GM21737 (cell line): ENCODE results near the gene SELENOO.
"Not testable (repeated sequence)": the region's sequence is repeated elsewhere in the genome, so short reads cannot be mapped to it uniquely, and the experiment has no call there.

ENCODE experiments used
- ATAC-seq: cut with Tn5 transposase; IDR thresholded peaks from one replicate; pipeline ENCODE4 v1.9.1; 2021; ENCODE audit warnings: mild to moderate bottlenecking, moderate library complexity; ENCODE audit not compliant: unreplicated experiment

SELENOO gene, protein sequence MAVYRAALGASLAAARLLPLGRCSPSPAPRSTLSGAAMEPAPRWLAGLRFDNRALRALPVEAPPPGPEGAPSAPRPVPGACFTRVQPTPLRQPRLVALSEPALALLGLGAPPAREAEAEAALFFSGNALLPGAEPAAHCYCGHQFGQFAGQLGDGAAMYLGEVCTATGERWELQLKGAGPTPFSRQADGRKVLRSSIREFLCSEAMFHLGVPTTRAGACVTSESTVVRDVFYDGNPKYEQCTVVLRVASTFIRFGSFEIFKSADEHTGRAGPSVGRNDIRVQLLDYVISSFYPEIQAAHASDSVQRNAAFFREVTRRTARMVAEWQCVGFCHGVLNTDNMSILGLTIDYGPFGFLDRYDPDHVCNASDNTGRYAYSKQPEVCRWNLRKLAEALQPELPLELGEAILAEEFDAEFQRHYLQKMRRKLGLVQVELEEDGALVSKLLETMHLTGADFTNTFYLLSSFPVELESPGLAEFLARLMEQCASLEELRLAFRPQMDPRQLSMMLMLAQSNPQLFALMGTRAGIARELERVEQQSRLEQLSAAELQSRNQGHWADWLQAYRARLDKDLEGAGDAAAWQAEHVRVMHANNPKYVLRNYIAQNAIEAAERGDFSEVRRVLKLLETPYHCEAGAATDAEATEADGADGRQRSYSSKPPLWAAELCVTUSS

DNA sequence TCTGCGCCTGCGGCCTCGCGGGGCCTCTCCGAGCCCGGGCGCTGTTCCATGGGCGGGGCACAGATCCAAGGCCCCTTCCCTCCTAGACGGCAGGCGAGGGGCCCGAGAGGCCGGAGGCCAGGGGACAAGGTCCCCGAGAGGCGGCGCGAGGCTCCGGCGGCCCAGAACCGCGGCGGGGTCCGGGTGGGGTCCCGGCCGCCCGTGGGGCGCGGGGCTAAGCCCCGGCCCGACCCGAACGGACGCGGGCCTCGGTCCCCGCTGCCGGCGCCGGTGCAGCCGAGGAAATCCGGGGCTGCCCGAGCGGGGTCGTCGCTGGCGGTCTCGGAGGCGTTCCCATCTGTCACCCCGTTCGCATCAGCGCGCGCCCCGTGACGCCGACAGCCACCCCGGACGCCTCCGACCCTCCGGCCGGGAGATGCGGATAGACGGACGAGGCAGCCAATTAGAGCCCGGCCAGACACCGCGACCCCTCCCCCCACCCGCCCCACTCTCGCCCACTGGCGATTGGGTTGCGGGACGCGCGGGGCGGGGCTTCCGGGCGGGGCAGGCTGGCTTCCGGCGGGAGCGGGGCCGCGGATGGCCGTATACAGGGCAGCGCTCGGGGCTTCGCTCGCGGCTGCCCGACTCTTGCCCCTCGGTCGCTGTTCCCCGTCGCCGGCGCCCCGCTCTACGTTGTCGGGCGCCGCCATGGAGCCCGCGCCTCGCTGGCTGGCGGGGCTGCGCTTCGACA, at the start of gene SELENOO:
TSS of gene SELENOO (plus strand) at position 551 of the 730 bp plus-strand sequence. CDS start at position 577, 26 bp downstream.
- peak; percentile 61 for ATAC-seq

DNA sequence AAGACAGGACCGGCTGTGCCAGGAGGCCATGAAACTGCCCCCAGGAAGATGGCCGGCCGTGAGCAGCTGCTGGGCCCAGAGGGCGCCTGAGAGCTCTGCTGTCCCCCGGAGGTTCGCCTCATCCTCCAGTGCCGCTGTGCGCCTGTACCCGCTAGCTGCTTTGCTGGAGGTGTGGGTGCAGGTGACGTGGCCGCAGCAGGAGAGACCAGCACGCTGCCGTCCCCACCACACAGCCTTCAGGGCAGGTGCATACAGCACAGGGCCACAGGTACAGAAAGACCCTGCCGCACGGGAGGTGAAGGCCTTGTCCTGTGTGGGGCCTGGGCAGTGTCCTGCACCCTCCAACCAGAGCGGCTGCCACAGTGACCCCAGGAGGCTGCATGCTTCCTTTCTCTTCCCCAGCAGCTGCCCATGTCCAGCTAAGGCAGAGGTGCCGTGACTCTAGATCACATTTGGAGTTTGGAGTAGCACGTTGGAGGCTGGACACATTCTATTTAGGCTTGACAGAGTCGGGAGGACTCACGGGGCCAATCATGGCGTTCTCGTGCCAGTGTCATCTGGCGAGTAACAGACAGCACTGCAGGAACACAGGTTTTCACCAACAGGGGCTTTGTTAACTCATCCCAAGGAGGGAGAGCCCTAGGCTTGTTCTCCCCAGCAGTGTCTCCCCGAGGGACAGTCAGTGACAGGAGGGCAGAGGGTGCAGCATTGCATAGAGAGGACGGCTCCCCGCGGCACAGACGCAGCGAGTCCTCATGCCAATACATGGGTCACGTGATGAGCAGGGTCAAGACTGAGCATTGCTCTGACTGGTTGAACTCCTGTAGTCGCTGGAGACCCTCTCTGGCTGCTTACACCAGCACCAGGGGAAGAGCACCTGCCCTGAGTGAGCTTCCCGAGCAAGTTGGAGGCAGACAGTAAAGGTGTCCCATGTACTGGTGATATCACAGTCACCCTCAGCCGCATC, 49.0 kb upstream of the SELENOO start:
- no peak for ATAC-seq

DNA sequence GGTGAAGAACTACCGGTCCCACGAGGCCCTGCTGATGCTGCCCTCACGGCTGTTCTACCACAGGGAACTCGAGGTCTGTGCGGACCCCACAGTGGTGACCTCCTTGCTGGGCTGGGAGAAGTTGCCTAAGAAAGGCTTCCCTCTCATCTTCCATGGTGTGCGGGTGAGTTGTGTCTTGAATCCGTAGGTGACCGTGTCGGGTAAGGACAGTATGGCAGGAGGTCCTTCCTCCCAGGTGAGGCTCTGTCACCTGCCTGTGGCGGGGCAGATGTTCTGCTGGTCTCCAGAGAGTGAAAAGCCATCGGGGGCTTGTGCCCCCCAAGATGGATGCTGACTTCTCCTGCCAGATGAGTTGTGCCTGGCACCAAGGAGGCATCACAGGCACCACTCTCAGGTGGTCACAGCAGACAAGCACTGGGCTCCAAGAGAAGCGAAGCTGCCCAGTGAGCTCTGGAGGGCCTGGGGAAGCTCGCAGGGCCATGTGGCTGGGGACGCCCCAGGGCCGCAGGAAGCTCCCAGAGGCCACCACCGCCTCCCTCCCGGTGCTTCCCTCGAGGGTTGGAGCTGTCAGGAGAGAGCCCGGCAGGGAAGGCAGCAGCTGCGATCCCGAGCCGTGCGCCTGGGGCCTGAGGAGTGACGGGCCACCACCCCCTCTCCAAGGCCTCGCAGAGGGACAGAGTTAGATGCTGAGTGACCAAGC, 47.6 kb upstream of the SELENOO start:
- no peak for ATAC-seq

DNA sequence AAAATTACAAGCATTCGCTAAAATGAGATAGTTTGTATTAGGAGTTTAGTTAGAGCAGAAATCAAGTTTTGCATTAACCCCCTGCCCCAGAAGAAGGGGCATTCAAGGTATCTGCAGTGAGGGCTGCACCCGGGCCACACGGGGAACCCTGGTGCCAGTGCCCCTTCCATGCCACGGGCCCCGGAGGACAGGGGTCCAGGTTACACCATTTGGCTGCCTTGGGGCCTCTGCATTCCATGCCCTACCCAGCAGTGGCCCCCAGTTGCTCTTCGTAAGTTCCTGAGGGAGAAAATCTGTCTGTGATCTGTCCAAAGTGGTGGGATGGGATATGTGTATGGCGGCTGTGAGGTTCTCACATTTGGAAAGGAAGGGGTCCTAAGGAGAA, 47.1 kb upstream of the SELENOO start:
- ATAC-seq, result no peak

DNA sequence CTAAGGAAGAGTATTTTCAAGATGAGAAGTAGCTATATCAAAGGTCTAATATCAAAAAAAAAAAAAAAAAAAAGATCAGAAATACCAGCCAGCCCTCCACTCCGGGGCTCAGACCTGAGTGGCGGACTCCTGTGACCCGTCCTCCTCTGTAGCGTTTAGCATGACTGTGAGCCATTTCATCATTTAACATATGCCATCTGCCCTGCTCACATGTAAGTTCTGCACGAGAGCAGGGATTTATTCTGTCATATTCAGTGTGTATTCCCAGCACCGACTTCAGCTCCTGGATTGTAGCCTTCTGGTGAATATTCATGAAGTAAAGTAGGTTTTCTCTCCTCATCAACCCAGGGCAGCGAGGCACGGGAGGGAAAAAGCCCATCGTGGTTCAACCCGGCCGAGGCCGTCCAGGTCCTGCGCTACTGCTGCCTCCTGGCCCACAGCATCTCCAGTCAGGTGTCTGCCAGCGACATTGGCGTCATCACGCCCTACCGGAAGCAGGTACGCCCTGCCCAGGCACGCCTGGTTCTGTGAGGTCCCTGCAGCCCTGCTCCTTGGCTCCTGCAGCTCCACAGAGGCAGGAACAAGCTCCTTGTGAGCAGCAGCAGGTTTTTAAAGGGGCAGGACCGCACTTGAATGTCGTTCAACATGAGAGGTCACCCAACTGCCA, 43.0 kb upstream of the SELENOO start:
- ATAC-seq, result no peak

DNA sequence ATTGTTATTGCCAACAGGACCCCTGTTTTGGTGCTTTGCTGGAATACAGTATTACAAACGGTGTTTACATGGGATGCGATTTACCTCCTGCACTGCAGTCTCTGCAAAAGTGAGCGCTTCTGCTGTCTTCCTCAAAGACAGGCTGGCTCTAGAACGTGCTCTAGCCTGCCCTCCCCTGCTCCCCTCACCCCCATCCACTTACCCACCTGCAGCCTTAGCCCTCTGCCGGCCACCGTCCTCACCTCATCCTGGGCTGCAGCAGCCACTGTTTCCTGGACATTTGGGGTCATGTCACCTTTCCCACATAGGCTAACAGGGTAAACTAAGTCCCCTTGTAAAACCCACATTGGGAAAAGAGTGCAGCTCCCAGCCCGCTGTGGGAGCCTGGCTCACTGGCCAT, 39.9 kb upstream of the SELENOO start:
- no peak for ATAC-seq

DNA sequence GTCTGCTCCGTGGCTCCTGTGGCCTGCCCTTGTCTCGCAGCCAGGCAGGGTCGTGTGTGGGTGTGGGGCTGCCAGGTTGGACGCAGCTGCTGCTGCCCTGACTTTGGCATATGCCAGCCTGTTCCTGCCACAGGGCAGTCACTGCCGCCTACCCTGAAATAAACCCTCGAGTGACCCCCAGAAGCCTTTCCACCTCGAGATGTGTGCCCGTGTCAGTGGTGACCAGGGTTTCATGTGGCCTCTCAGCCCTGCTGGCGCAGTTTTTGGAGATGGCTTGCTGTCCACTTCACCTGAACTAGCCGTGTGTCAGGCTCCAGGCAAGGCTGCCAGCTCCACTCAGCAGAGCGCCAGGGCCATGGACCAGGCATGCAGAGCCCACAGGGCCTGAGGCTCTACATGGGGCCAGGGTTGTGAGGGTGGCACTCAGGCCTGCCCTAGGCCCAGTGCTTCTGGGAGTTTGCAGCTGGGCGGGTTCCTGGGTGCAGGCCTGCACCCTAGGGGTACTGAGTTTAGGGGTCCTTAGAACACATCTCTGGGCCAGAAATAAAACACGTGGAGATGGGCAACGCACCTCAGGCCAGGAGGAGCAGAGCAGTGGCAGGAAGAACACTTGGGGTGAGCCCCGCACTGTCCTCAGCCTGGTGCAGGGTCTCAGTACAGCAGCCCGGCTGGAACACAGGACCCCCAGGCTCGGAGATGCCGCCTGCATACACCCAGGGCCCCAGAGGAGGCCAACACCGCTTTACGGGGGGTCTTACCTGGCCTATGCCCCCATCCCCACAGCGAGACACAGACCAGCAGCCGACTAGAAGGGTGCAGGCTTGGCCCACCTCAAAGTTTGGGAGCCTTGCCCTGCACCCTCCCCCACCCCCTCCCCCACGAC, 39.1 kb upstream of the SELENOO start:
- no peak for ATAC-seq

DNA sequence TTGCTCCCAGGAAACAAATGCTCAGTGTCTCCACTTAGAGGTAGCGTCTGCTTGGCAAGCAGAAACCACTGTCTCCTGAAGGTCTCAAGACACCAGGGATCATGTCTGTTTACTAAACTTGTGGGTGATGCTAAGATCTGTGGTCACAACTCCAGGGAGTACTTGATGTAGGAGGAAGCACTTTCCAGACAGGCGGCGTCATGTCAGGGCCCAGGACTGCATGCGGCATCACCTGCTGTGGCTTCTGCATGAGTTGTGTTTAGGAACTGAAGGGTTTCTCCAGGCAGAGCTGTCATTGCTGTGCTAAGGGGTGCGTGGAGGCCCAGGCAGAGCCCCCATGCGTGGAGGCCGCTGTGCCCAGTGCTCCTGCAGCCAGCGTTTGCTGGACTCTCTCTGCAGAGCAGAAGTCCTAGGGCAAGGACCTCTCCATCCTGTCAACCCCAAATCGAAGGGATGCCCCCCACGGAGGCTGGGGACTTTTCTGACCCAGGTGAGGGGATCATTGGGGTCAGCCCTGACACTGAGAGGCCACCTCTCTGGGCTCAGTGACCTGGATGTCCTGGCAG, 38.3 kb upstream of the SELENOO start:
- ATAC-seq, result no peak

DNA sequence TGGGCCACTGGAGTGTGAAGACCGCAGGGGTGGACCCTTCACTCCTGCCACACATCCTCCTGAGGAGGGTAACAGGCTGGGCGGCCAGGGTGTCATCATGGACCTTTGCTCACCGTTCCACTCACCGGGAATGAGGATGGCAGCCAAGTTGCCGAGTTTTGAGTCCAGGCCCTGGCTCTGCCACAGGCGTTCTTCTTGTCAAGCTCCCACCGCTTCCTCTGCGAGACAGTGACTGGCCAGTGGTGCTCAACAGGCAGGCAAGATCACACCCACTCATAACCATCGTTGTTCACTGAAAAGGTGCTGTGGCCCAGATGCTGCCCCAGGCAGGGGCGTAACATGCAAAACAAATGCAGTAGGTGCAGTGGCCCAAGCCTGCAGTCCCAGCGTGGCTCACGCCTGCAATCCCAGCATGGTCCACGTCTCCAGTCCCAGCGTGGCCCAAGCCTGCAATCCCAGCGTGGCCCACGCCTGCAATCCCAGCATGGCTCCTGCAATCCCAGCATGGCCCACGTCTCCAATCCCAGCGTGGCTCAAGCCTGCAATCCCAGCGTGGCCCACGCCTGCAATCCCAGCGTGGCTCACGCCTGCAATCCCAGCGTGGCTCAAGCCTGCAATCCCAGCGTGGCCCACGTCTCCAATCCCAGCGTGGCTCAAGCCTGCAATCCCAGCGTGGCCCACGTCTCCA, 35.2 kb upstream of the SELENOO start:
- ATAC-seq, result no peak

DNA sequence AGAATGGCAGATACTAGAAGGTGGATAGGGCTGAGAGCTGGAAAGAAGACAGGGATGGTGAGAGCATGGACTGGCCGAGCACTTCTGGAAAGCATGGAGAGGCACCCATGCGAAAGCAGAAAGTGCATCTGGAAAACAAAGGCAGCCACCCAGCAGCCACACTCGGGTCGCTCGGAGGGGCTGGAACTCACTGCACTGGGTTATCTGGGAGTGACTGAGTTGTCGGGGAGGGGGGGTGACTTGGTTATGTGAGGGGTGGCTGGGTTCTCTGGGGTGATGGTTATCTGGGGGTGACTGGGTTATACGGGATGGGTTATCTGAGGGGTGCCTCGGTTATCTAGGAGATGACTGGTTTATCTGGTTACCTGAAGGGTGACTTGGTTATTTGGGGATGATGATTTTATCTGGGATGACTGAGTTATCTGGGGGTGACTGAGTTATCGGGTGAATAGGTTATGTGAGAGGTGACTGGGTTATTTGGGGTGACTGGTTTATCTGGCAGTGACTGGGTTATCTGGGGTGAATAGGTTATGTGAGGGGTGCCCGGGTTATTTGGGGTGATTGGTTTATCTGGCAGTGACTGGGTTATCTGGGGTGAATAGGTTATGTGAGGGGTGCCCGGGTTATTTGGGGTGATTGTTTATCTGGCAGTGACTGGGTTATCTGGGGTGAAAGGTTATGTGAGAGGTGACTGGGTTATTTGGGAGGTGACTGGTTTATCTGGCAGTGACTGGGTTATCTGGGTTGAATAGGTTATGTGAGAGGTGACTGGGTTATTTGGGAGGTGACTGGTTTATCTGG, 32.9 kb upstream of the SELENOO start:
- ATAC-seq, result no peak

DNA sequence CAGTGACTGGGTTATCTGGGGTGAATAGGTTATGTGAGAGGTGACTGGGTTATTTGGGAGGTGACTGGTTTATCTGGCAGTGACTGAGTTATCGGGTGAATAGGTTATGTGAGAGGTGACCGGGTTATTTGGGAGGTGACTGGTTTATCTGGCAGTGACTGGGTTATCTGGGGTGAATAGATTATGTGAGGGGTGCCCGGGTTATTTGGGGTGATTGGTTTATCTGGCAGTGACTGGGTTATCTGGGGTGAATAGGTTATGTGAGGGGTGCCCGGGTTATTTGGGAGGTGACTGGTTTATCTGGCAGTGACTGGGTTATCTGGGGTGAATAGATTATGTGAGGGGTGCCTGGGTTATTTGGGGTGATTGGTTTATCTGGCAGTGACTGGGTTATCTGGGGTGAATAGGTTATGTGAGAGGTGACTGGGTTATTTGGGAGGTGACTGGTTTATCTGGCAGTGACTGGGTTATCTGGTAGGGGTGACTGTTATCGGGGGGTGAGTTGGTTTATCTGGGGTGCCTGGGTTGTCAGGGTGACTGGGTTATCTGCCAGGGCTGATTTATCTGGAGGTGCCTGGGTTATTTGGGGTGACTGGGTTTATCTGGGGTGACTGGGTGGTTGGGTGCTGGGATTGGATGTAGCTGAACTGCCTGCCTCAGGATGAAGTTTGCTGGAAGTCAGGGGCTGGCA, 32.2 kb upstream of the SELENOO start:
- ATAC-seq, result not testable (repeated sequence)

DNA sequence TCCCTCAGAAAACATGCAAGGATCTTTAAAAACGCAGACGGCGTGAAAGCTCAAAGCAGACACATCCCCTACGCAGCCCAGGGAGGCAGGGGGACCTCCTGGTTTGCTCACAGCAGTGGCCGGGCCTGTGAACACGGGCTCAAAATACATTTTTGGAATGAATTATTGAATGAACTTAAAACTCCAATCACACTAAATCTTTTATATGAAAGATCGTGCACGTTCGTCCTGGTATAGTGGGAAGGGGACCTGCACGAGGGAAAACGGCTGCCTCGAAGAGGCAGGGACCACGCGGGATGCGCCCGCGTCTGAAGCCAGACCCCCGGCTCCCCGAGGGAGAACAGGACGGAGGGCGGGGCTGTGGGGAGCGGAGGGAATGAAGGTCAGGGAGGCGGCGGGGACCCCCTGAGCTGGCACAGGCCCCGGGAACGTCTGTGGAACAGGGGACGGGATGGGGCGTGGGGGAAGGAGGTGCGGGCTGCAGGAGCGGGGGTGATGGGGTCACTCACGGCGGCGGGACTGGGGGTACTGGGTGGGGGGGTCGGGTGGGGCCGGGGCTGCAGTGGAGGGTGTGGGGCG, 31.5 kb upstream of the SELENOO start:
- ATAC-seq, result no peak

DNA sequence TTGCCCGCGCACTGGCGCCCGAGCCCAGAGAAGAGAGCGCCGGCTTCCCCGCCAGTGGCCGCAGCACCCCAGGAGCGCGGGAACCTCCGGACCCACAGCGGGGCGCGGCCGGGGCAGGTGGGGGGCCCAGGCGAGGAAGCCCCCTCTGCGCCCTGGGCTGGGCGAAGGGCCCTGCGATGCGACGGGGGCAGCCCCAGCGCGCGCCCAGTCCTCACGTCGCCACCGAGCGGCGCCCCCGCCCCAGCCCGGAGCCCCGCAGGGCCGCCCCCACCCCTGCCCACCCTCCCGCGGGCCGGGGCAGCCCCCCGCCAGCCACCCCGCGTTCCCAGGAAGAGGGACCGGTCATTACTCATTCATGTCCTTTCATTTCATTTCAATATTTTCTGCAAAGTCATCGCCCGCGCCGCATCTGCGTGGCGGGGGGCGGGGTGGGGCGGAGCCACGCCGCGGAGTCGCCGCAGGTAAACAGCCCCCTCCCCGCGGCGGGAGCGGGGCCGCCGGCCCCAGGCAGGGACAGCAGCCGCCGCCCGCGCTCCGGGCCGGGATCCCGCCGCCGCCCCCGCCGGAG, 31.0 kb upstream of the SELENOO start:
- no peak for ATAC-seq

DNA sequence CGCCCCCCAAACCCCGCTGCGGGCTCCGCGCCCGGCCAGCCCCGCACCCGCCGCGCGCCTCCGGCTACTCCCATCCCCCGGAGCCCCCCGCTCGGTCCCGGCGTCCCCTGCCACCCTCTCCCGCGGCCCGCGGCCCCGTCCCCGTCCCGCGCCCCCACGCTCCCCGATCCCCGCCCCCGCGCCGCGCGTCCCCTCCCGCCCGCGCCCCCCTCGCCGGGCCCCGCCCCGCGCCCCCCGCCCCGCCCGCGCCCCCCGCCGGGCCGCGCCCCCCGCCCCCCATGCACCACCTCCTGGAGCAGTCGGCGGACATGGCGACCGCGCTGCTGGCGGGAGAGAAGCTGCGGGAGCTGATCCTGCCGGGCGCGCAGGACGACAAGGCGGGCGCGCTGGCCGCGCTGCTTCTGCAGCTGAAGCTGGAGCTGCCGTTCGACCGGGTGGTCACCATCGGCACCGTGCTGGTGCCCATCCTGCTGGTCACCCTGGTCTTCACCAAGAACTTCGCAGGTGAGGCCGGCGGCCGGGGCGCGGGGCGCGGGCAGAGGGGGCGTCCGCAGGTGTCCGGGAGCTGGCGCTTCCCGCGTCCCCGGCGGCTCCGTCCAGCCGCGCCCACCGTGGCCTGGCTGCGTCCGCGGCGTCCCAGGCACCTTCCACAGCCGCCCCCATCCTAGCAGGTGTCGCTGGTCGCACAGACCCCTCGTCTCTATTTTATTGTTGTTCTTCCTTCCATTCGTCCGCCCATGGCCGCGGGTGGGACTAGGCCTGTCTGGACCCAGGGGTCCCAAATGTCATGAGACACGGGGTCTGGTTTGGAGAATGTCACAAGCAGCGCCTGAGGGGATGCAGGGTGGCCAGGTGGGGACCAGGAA, 30.1 kb upstream of the SELENOO start, which contains the start of gene PANX2:
TSS of gene PANX2 (plus strand) at position 279 of the 866 bp plus-strand sequence. CDS start at position 279, 0 bp downstream.
- no peak for ATAC-seq
